Thyroid gland (tissue), 4 donors: Measurements from ENCODE around the gene JAKMIP1. TPM values are rescaled to one million over a fixed set of nuclear protein-coding genes. Genes with fewer than 3 reads are reported as not detected.
"Not testable (repeated sequence)": the region's sequence is repeated elsewhere in the genome, so short reads cannot be mapped to it uniquely, and the experiment has no call there.

ENCODE experiments used
- DNase-seq, 2 donors: peaks; one replicate each; pipeline ENCODE4 v3.0.0-alpha.2; 2019
- H3K27ac ChIP-seq, 3 donors: fragments of 200-600 bp; sonication (generic); 1 replicate in 2 of 3; 2 replicates in 1 of 3; pipeline ENCODE4 v1.5.1; 2016 to 2019; ENCODE audit warnings: mild to moderate bottlenecking in 1 of 3, moderate library complexity in 1 of 3
- H3K27me3 ChIP-seq: fragments of 200-600 bp; sonication (generic); one replicate; pipeline ENCODE4 v1.5.1; 2019
- H3K36me3 ChIP-seq, 2 donors: fragments of 200-600 bp; sonication (generic); one replicate each; pipeline ENCODE4 v1.5.1; 2016 to 2019
- H3K4me1 ChIP-seq, 2 donors: fragments of 200-600 bp; sonication (generic); one replicate each; pipeline ENCODE4 v1.5.1; 2017 to 2019
- H3K4me3 ChIP-seq, 3 donors: fragments of 200-600 bp; sonication (generic); replicated peaks in 1 of 3; 1 replicate in 2 of 3; 2 replicates in 1 of 3; pipeline ENCODE4 v1.5.1; 2016; ENCODE audit warnings: mild to moderate bottlenecking in 1 of 3
- H3K9me3 ChIP-seq: fragments of 200-600 bp; sonication (generic); one replicate; pipeline ENCODE4 v1.5.1; 2017
- CTCF ChIP-seq, 6 experiments: fragments of 200-600 bp in 3 of 6; fragments of 450-650 bp in 3 of 6; sonication (generic) in 3 of 6; IDR thresholded peaks; one replicate each; pipeline ENCODE4 v1.5.1; 2016 to 2019; ENCODE audit warnings: antibody characterized with exemption in 6 of 6, mild to moderate bottlenecking in 2 of 6, inconsistent platforms in 1 of 6, moderate library complexity in 1 of 6
- POLR2A ChIP-seq, 2 donors: fragments of 450-650 bp; IDR thresholded peaks; one replicate each; pipeline ENCODE4 v1.6.1; 2017; ENCODE audit warnings: antibody characterized with exemption in 2 of 2, mild to moderate bottlenecking in 2 of 2, moderate library complexity in 1 of 2
- WGBS, 2 donors: methylation state at CpG; one replicate each; pipeline ENCODE4 v1.1.5; 2017; 5-methylcytosine and 5-hydroxymethylcytosine counted together
- intact Hi-C: fragments of 100-400 bp; cut with DNase I; formaldehyde crosslinking; loops from one replicate; pipeline ENCODE4 v1.15.1; 2023
- total RNA-seq, 4 donors: library from RNA; depleted of rRNA; stranded (reverse); fragments of >200 nt; gene quantifications; one replicate each; pipeline ENCODE4 v1.2.3, GENCODE V29; 2016

The JAKMIP1 gene
- total RNA-seq, 4 donors from 2014 or later: 0.67 to 1.9 (median 1.1) TPM

- H3K4me3 ChIP-seq: no peak overlapping the region
- H3K9me3 ChIP-seq: no peaks in the 10 kb centered on the region
- TF ChIP-seq CTCF (IDR thresholded peaks at IDR 0.05) (no peak), POLR2A (IDR thresholded peaks at IDR 0.05) (no peak)
- H3K27me3 ChIP-seq: no peaks in the 10 kb centered on the region
- 47 to 48% methylated on average over 8 of the region's 8 CpGs for WGBS, 2 donors
- intact Hi-C loops: no loop called here
- no peak for DNase-seq
- H3K4me1 ChIP-seq: peaks cover 0 to 8% of the 10 kb centered on the region in 2 donors
- no peak overlapping the region for H3K27ac ChIP-seq
- H3K36me3 ChIP-seq: no peaks in the 10 kb centered on the region
These were observed 190.9 kb downstream of the JAKMIP1 start for GRCh38 chr4:6009452-6009851.

GRCh38 chr4:6008766-6009385, 191.5 kb downstream of the JAKMIP1 start:
- Histone ChIP-seq H3K4me3 (no peak overlapping the region), H3K27me3 (no peaks in the 10 kb centered on the region), H3K9me3 (no peaks in the 10 kb centered on the region), H3K27ac (no peak overlapping the region), H3K36me3 (no peaks in the 10 kb centered on the region), H3K4me1 (peaks cover 0 to 8% of the 10 kb centered on the region in 2 donors)
- 64 to 80% methylated on average over 13 to 16 of the region's 19 CpGs for WGBS, 2 donors
- DNase-seq: no peak
- intact Hi-C loops: no loop called here
- no peak for TF ChIP-seq POLR2A (IDR thresholded peaks at IDR 0.05)
- no peak for TF ChIP-seq CTCF (IDR thresholded peaks at IDR 0.05)

- H3K27ac ChIP-seq: no peak overlapping the region
- DNase-seq: no peak
- H3K4me1 ChIP-seq: peaks cover 0 to 8% of the 10 kb centered on the region in 2 donors
- WGBS, 2 donors: 50 to 52% methylated on average over 21 to 23 of the region's 54 CpGs
- H3K27me3 ChIP-seq: no peaks in the 10 kb centered on the region
- H3K36me3 ChIP-seq: no peaks in the 10 kb centered on the region
- H3K4me3 ChIP-seq: no peak overlapping the region
- no peak for TF ChIP-seq POLR2A (IDR thresholded peaks at IDR 0.05)
- no peak for TF ChIP-seq CTCF (IDR thresholded peaks at IDR 0.05)
- no peaks in the 10 kb centered on the region for H3K9me3 ChIP-seq
- intact Hi-C loops: no loop called here
These were observed 192.2 kb downstream of the JAKMIP1 start for GRCh38 chr4:6008092-6008551.

GRCh38 chr4:6005175-6005574, 195.2 kb downstream of the JAKMIP1 start:
- TF ChIP-seq POLR2A (IDR thresholded peaks at IDR 0.05) (no peak), CTCF (IDR thresholded peaks at IDR 0.05) (no peak)
- no peak overlapping the region for H3K4me3 ChIP-seq
- no peaks in the 10 kb centered on the region for H3K9me3 ChIP-seq
- H3K27ac ChIP-seq: no peak overlapping the region
- no peaks in the 10 kb centered on the region for H3K27me3 ChIP-seq
- 76 to 82% methylated on average over 4 of the region's 4 CpGs for WGBS, 2 donors
- no peaks in the 10 kb centered on the region for H3K4me1 ChIP-seq
- no peaks in the 10 kb centered on the region for H3K36me3 ChIP-seq
- DNase-seq: no peak
- intact Hi-C loops: no loop called here

- DNase-seq, H3K9me3 ChIP-seq, H3K36me3 ChIP-seq, H3K4me3 ChIP-seq, H3K27ac ChIP-seq, H3K27me3 ChIP-seq, H3K4me1 ChIP-seq: not testable (repeated sequence)
- intact Hi-C loops: loop anchor here (5.0 kb wide), 1 partner anchor 84 kb away; no protein-coding TSS in a partner anchor
- 45 to 90% methylated on average over 1 of the region's 1 CpG for WGBS, 2 donors
These were observed 196.9 kb downstream of the JAKMIP1 start for GRCh38 chr4:6003485-6003884.
